DOHH2 (cell line): ENCODE data around the gene SLC9A6.

ENCODE experiments used
- H3F3A ChIP-seq: fragments of 200-600 bp; sonication (generic), shearing (Covaris generic); 2 replicates; pipeline ENCODE4 v1.6.0; 2016; ENCODE audit warnings: antibody characterized with exemption, mild to moderate bottlenecking; ENCODE audit not compliant: control insufficient read depth, insufficient read depth
- H3K27ac ChIP-seq: fragments of 200-600 bp; sonication (generic); 2 replicates; pipeline ENCODE4 v1.5.1; 2014; ENCODE audit warnings: low read depth, mild to moderate bottlenecking, low read length, moderate library complexity
- H3K27me3 ChIP-seq: fragments of 200-600 bp; sonication (generic); 2 replicates; pipeline ENCODE4 v1.6.1; 2014; ENCODE audit warnings: mild to moderate bottlenecking, low read length, mixed read lengths; ENCODE audit not compliant: control insufficient read depth
- H3K36me3 ChIP-seq: fragments of 200-600 bp; sonication (generic); 2 replicates; pipeline ENCODE4 v1.6.1; 2014; ENCODE audit warnings: mild to moderate bottlenecking, low read length, moderate library complexity, mixed read lengths; ENCODE audit not compliant: control insufficient read depth
- H3K4me1 ChIP-seq: fragments of 200-600 bp; sonication (generic); 2 replicates; pipeline ENCODE4 v1.6.1; 2014; ENCODE audit warnings: mild to moderate bottlenecking, low read length, mixed read lengths; ENCODE audit not compliant: control insufficient read depth
- H3K4me2 ChIP-seq: fragments of 200-600 bp; sonication (generic); 2 replicates; pipeline ENCODE4 v1.6.0; 2014; ENCODE audit warnings: mild to moderate bottlenecking, low read length, moderate library complexity
- H3K4me3 ChIP-seq: fragments of 200-600 bp; sonication (generic); 2 replicates; pipeline ENCODE4 v1.5.1; 2014; ENCODE audit warnings: mild to moderate bottlenecking, low read length, mixed read lengths
- H3K79me2 ChIP-seq: fragments of 200-600 bp; sonication (generic); 2 replicates; pipeline ENCODE4 v1.6.1; 2014; ENCODE audit warnings: mild to moderate bottlenecking, low read length, mixed read lengths; ENCODE audit not compliant: control insufficient read depth
- H3K9me2 ChIP-seq: fragments of 200-600 bp; sonication (generic); replicated peaks from 2 replicates; pipeline ENCODE4 v1.6.1; 2014; ENCODE audit warnings: mild to moderate bottlenecking, low read length, mixed read lengths; ENCODE audit not compliant: control insufficient read depth
- H3K9me3 ChIP-seq: fragments of 200-600 bp; sonication (generic); 2 replicates; pipeline ENCODE4 v1.6.1; 2014; ENCODE audit warnings: antibody characterized with exemption, low read length, mixed read lengths; ENCODE audit not compliant: control insufficient read depth, insufficient read depth
- H4K20me1 ChIP-seq: fragments of 200-600 bp; sonication (generic); 2 replicates; pipeline ENCODE4 v1.6.0; 2014; ENCODE audit warnings: low read depth, mild to moderate bottlenecking, antibody characterized with exemption, low read length, moderate library complexity; ENCODE audit not compliant: control insufficient read depth, insufficient read depth
- EZH2phosphoT487 ChIP-seq: fragments of 200-600 bp; sonication (generic); IDR thresholded peaks from 2 replicates; pipeline ENCODE4 v1.6.1; 2017; ENCODE audit warnings: borderline replicate concordance, mild to moderate bottlenecking, antibody characterized with exemption, low read length, moderate library complexity, mixed read lengths
- TF ChIP-seq, protein P1 (sequence below): fragments of 200-600 bp; sonication (generic); IDR thresholded peaks from one replicate; pipeline ENCODE4 v1.5.1; 2014; ENCODE audit warnings: antibody characterized with exemption, mild to moderate bottlenecking, low read depth, low read length; ENCODE audit not compliant: poor library complexity, severe bottlenecking

SLC9A6 gene

DNA sequence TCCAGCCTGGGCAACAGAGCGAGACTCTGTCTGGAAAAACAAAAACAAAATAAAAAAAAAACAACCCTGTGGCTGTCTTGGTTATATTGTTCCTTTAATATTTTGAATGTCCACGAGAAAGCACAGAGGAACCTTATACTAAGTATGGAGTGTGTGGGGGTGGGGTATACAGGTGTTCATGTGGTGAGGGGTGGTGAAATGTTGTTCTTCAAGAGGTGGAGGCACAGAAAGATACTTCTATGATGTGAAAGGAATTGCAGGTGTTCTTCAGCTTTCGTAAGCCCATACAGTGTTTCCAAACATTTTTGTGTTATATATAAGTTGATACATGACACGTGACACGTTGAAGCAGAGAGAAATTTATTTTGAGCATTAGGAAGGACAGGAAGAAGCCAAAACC is 46.4 kb downstream of the SLC9A6 start:
- Histone ChIP-seq H3K9me3 (no peaks in the 10 kb centered on the region), H3K27ac (no peak overlapping the region), H3K36me3 (no peaks in the 10 kb centered on the region; the same call in 1 of the 2 replicates), H3K4me3 (no peak overlapping the region), H3K4me1 (no peaks in the 10 kb centered on the region), H3K27me3 (no peaks in the 10 kb centered on the region), H4K20me1 (no peaks in the 10 kb centered on the region), H3K79me2 (no peaks in the 10 kb centered on the region), H3K9me2 (no peaks in the 10 kb centered on the region), H3F3A (no peaks in the 10 kb centered on the region), H3K4me2 (no peak overlapping the region)
- no peak for TF ChIP-seq EZH2phosphoT487
- TF ChIP-seq, protein P1, sequence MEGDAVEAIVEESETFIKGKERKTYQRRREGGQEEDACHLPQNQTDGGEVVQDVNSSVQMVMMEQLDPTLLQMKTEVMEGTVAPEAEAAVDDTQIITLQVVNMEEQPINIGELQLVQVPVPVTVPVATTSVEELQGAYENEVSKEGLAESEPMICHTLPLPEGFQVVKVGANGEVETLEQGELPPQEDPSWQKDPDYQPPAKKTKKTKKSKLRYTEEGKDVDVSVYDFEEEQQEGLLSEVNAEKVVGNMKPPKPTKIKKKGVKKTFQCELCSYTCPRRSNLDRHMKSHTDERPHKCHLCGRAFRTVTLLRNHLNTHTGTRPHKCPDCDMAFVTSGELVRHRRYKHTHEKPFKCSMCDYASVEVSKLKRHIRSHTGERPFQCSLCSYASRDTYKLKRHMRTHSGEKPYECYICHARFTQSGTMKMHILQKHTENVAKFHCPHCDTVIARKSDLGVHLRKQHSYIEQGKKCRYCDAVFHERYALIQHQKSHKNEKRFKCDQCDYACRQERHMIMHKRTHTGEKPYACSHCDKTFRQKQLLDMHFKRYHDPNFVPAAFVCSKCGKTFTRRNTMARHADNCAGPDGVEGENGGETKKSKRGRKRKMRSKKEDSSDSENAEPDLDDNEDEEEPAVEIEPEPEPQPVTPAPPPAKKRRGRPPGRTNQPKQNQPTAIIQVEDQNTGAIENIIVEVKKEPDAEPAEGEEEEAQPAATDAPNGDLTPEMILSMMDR, result no peak

DNA sequence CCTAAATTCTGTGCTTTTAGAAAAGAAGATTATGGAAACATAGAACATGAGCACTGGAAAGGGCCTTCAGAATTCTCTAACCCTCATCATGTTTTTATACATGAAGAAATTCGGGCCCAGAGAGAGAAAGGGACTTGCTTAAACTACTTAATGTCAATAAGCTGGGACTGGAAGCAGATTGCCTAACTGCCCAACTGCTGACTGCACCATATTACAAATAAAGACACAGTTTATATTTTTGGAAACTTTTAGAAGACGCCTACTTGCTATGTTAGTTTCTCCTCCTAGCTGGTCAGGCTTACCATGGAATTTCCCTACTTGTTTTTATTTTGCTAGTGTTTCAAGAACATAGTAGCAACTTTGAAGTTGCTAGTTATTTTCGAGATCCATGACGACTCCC is 47.1 kb downstream of the SLC9A6 start:
- Histone ChIP-seq H3K4me1 (no peaks in the 10 kb centered on the region), H3K4me3 (no peak overlapping the region), H3K9me2 (no peaks in the 10 kb centered on the region), H3K27me3 (no peaks in the 10 kb centered on the region), H4K20me1 (no peaks in the 10 kb centered on the region), H3F3A (no peaks in the 10 kb centered on the region), H3K79me2 (no peaks in the 10 kb centered on the region), H3K4me2 (no peak overlapping the region), H3K36me3 (no peaks in the 10 kb centered on the region; the same call in 1 of the 2 replicates), H3K9me3 (no peaks in the 10 kb centered on the region), H3K27ac (no peak overlapping the region)
- TF ChIP-seq, protein P1, result no peak
- no peak for TF ChIP-seq EZH2phosphoT487

DNA sequence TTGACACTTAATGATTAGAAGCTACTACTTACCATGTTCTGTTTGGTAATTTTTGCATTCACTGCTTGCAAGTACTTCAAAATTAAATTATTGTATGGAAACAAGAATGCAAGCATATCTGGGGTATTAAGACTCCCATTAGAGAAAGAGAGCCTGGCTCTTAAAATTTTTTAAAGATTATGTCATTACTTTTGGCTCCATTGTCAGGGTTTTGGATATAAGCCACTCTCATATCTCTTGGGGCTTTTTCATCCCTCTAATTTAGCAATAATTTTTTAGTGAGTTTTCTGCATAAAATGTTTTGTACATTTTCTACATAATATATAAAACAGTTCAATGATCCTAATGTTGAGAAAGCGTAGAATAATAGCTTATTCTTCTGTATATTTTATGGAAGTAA is 49.4 kb downstream of the SLC9A6 start:
- TF ChIP-seq, protein P1, result no peak
- no peak for TF ChIP-seq EZH2phosphoT487
- Histone ChIP-seq H3K79me2 (no peaks in the 10 kb centered on the region), H4K20me1 (no peaks in the 10 kb centered on the region), H3F3A (no peaks in the 10 kb centered on the region), H3K4me3 (no peak overlapping the region), H3K4me1 (no peaks in the 10 kb centered on the region), H3K27ac (no peak overlapping the region), H3K9me3 (no peaks in the 10 kb centered on the region), H3K4me2 (no peak overlapping the region), H3K36me3 (no peaks in the 10 kb centered on the region; the same call in 1 of the 2 replicates), H3K9me2 (no peaks in the 10 kb centered on the region), H3K27me3 (no peaks in the 10 kb centered on the region)

DNA sequence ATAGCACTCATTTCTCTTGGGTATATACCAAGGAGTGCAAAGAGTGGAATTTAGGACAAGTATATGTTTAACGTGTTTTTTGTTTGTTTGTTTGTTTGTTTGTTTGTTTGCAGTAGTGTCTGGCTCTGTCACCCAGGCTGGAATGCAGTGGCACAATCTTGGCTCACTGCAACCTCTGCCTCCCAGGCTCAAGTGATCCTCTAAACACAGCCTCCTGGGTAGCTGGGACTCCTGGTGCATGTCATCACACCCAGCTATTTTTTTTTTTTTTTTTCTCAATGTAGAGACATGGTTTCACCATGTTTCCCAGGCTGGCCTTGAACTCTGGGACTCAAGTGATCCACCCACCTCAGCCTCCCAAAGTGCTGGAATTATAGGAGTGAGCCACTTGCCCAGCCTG is 50.4 kb downstream of the SLC9A6 start:
- no peak overlapping the region for H3K27ac ChIP-seq
- no peak overlapping the region for H3K4me2 ChIP-seq
- no peaks in the 10 kb centered on the region for H4K20me1 ChIP-seq
- TF ChIP-seq, protein P1, result no peak
- no peak for TF ChIP-seq EZH2phosphoT487
- no peaks in the 10 kb centered on the region for H3F3A ChIP-seq
- no peaks in the 10 kb centered on the region for H3K27me3 ChIP-seq
- no peak overlapping the region for H3K4me3 ChIP-seq
- no peaks in the 10 kb centered on the region for H3K36me3 ChIP-seq
- no peaks in the 10 kb centered on the region for H3K9me3 ChIP-seq
- no peaks in the 10 kb centered on the region for H3K79me2 ChIP-seq
- no peaks in the 10 kb centered on the region for H3K4me1 ChIP-seq
- no peaks in the 10 kb centered on the region for H3K9me2 ChIP-seq
